ENCODE data around the gene POLR2H.

The POLR2H gene

GRCh38 chr3:184352149-184352785 is 9.2 kb upstream of the POLR2H start:
- no peak for DNase-seq (ENCODE audit: low spot score)

DNA sequence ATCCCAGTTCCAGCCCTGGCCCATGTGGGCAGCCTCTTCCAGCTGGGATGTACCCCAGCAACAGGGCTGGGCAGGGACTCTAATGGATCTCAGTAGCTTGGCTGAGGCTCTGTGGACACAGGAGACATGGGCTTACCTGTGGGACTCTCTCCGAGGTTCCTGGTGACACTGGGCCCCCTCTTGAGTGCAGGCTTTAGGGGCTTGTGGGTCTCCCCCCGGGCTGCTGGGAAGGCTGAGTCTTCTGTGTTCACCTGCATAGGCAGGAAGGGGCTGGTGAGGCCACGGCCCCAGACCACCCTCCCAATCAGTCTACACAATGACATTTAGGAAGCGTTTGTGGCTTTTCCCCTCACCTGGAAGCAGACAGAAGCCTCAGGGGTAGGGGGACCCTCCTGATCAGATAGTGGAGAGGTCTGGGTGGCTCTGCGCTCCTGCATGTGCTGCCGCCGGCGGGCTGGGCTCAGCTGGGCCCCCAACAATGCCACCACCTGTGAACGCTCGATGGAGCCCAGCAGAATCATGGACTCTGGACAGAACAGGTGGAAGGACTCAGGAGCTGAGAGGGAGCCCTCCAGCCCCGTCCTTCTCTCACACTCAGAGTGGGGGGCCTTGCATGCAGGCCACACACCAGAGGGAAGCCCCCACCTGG is 8.5 kb upstream of the POLR2H start:
- no peak for DNase-seq (ENCODE audit: low spot score)

DNA sequence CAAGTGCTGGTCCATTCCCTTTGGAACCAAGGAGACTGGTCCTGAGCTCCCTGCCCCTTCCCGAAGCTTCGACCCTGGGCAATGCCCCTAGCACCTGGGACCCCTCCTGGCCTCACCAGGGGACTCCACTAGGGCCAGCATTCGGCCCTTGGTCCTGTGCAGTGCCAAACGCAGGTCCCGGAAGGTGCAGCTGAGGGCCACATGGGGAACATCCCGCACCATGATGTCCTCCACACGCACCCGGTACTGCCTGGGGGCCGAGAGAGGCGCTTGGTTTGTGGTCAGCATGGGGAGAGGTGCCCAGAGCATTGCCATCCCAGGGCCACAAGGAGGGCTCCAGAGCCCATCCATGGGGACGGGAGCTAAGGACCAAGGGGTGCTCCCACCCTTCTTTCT is 8.0 kb upstream of the POLR2H start:
- no peak for DNase-seq (ENCODE audit: low spot score)

DNA sequence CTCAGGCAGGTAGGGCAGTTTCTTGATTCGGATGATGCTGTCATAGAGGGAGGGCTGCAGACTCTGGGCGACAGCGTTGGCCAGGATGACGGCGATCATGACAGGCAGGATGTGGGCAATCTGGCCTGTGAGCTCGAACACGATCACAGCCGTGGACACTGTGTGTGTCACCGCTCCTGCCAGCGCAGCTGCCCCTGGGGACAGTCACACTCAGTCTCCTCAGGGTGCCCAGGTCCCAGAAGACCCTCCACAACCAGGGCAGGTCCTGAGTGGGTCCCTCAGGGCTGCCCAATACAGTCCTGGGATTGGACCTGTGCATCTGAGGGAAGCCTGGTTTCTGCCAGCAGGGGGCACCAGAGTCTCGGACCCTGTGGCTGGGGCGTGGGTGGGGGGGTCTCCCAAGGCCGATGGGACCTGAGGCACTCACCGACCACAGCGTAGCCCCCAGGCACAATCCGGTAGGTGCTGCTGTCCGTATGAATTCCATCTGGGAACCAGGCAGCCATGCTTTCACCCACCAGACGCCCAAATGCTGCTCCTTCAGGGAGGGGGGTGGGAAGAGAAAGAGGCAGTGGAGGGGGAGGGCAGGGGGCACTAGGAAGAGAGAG is 7.3 kb upstream of the POLR2H start:
- peak; percentile 51 for DNase-seq (ENCODE audit: low spot score)

DNA sequence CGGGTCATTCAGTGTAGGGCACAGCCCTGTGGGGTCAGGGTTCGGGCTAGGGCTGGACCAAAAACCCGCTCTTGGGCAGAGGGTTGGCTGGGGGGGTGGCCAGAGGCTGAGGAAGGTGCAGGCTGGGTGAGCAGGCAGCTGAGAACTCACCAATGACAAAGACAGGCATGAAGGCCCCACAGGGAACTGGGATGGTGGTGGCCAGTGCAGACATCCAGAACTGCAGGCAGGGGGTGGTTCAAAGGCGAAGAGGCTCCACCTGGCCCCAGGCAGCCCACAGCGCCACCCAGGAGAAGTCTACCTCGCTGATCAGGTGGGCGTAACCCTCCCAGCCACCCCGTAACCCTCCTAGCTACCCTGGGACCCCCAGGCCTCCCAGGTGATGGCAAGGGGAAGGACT is 6.8 kb upstream of the POLR2H start:
- DNase-seq (ENCODE audit: low spot score) = no peak

DNA sequence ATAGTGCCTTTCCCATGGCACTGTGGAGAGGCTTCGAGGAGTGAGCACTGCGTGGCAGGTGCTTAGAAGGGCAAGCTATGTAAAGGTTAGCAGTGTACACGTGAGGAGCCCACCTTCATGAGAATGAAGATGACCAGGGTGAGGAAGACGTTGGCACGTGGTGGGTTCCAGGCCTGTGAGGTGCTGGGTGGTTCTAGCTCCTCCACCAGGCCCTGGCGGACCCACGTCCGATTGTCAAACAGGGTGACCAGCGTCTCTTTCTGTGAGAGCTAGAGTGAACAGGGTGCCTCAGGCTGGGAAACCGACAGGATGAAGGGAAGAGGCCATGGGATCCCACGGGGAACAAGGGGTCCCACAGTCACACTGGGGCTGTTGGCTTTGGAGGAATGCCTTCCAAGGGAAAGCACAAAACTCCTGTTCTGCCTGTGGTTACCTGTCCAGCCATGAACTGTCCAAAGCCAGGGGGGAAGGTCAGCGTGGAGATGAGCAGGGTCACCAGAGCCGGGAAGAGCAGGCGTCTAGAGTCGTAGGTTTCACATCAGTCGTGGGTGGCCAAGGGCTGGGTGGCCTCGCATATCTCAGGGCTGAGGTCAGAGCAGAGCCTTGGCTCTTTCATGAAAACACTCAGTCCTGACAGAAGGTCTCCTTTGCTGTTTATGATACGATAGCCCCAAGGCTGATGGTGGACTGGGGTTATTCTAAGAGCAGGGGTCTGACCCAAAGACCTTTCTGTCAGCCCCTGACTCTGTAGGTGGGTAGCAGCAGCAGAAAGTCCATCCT is 6.1 kb upstream of the POLR2H start:
- DNase-seq (ENCODE audit: low spot score) = no peak

DNA sequence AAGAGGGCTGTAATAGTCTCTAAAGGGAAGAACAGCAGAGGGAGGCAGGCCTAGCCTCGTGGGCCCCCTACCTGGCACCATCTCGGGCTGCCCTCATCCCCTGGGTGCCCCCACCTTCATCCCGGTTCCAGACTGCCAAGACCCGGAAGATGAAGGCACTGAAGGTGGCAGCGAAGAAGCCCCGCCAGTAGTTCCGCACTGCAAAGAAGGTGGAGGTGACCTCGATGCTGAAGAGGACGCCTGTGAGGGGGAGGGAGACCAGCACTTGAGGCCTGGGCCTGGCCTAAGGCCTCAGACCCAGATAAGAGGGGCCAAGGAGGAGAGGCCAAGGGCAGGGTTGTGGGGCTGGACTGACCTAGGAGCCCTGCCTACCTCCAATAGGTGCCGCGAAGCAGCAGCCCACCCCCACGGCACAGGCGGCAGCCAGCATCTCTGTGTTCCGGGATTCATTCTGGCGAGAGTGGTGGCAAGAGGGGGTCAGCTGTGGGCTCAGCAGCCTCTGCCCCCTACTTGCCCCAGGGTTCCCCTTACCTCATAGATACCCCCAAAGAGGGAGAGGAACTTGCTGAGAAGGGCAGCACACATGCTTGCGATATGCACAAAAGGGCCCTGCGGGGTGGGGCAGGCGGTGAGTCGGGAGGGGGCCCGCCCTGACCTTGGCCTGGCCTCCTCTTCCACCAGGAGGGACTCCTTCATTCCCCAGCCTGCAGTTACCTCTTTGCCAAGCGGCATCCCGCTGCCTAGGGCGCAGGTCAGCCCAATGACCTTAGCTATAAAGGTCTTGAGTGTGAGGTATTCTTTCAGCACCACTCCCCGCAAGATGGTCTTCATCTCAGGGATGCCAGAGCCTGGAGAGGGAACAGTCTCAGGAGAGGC is 4.0 kb upstream of the POLR2H start:
- no peak for DNase-seq (ENCODE audit: low spot score)

DNA sequence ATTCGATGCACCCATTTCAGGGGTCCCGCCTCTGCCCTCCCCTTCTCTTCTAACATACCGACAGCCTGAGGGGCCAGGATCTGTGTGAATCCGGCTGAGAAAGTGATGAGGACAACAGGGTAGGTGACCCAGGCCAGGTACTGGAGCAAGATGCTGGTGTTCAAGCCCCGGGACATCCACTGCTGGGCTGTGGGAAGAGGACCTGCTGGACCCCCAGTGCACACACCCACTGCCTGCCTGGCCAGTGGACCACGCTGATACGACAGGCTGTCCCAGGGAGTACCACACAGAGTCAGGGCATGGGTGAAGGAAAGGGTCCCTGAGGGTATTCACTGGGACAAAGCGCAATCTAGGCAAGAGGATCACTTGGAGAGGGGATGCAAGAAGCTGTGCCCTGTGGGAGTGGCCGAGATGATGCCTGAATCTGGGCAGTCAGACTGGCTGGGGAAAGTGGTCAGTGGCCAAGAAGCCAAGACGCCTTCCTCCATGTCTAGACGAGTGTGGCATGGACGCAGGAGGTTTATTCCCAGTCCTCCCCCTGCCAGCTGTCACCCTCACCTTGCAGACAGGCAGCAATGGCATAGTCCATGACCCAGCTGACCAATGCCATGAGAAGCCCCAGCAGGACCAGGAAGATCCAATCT is 3.3 kb upstream of the POLR2H start:
- DNase-seq (ENCODE audit: low spot score) = no peak

DNA sequence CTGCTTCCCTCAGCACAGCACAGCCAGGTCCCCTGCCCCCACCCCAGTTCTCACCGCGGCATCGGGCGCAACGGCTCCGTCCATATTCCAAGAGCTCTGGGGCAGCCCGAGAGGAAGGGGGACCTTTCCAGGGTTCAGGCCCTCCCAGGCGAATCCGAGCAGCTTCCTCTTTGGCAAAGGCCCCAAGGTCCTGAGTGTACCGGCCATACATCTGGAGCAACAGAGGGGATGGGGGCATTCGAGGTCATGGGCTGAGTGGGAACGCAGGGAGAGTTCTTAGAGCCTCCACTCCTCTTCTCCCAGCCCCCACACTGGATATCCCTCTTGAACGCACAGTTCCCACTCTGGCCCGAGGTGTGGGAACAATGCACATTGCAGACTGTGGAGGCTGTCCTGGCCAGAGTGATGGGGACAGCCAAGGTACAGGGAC is 2.6 kb upstream of the POLR2H start:
- no peak for DNase-seq (ENCODE audit: low spot score)

- no peak for DNase-seq (ENCODE audit: low spot score)
Measured at GRCh38 chr3:184359610-184360009, 1.9 kb upstream of the POLR2H start.

- DNase-seq (ENCODE audit: low spot score) = no peak
Measured at GRCh38 chr3:184360070-184360928, 1.2 kb upstream of the POLR2H start.

DNA sequence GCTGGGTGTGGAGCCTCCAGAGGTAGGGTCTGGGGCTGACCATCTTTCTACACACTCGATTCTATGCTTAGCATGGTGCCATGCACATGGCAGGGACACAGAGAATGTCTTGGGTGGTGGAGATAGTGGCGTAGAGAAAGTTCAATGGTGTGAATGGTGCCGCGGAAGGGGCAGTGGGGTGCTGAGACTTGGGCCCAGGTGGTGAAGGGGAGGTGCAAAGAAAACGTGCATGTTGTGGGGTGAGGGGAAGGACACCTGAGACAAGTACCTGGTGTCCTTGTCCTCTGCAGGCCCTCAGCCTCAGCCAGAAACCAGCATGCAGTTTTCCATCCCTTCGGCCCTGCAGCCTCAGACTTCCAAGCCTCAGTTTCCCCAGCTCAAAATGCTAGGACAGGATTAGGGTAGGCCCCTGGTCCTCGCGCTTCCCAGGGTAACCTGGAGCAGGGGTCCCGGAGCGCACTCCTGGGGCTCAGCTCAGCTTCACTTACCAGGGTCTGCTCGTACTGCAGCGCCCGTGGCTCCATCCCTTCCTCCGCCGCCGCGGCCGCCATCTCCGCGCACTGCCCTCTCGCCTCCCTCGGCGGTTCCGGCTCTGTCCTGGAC is 480 bp upstream of the POLR2H start:
- no peak for DNase-seq (ENCODE audit: low spot score)

- peak; percentile 16 for DNase-seq (ENCODE audit: low spot score)
Measured at GRCh38 chr3:184361932-184362667, 590 bp downstream of the POLR2H start.

DNA sequence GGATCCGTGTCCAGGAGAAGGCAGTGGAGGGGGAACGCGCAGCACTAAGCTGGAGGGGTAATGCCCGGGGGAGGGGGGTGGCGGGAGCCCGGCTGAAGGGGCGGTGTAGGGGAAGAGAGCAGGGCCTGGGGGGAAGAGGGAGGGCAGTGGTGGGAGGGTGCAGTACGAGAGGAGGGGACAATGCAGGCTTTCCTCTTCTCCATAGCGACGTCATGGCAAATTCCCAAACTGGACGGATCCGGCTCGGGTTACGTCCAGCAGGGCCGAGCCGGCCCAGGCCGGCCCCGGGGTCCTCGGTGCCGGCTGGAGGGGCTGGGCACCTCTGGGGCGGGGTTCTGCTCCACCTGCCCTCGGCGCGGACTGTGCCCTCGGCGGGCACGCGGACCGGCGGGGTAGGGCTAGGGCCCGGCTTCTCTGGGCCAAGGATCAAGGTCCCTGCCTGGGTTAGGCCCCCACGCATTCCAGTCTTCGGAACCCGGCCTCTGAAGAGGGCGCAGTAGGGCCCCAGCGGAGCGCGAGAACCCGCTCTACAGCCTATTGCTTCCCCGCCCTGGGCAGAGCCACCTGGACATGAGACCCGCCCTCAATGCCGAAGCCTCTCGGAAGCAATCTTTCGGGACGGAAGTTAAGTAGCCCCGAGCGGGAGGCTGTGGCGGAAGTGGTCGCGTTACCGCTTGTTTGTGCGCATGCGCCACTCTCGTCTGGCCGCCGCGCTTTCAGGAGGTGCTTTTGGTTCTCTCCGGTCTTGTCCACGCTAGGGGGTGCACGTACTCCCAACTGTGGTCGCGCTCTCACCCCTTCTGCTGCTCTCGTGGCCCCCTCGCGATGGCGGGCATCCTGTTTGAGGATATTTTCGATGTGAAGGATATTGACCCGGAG is 1.4 kb downstream of the POLR2H start:
- peak; percentile 95 for DNase-seq (ENCODE audit: low spot score)

- no peak for DNase-seq (ENCODE audit: low spot score)
Measured at GRCh38 chr3:184366619-184367289, 5.2 kb downstream of the POLR2H start.

DNA sequence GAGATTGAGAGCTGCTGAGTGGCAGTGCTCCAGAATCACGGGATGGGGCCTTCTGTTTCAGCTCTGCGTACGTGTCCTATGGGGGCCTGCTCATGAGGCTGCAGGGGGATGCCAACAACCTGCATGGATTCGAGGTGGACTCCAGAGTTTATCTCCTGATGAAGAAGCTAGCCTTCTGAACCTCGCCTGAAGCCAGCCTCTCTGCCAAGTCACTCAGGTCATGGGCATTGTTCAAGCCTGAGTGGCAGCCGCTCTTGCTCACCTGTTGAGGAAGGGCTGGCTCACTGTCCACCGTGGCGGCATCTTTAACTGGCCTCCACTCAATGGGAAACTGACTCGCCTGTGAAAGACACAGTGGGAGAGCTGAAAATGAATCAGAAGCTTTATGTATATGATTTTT is 6.6 kb downstream of the POLR2H start:
- no peak for DNase-seq (ENCODE audit: low spot score)

DNA sequence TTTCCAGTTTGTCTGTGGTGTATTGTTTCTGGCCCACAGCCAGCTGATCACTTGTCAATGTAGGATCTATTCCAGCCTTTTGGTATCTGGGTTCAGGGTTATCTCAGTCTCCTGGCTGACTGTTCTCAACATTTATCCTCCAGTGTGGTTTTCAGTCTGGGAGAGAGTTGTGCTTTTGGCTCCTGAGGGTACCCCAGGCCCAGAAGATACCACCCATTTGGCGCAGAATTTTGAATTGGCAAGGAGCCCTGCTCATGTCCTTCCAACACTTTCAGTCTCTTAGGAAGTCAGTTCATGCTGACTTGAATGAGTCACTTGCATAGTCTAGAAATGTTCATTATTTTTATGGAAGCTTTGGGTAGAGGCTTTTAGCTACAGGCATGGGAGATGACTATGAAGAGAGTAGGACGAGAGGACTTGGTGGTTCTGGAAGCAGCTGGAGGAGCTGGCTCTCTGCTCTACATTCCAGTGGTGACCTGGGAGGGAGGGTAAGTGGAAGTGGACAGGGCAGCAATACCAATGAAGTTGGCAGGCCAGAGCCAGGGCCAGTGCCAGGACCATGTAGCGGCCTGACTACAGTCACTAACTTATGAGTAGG is 7.2 kb downstream of the POLR2H start:
- DNase-seq (ENCODE audit: low spot score) = no peak

Measured in CD4-positive, alpha-beta T cell treated with Interleukin-6 at 100 ng/mL for 8 hours (primary cell).